ENCODE data around the gene EPB42. TPM values are rescaled to one million over a fixed set of nuclear protein-coding genes. Genes with fewer than 3 reads are reported as not detected.

EPB42 gene
- total and polyA plus RNA-seq, 11 donors, result 0.08 to 1.7 (median 0.33) TPM; not detected in 7

GRCh38 chr15:43186003-43186353 lies 34.8 kb downstream of the EPB42 start:
- DNase-seq (no peak), ATAC-seq (peak in 2 of 4 donors; percentile 5 to 7)
- intact Hi-C loops (cut with DNase I), result loop anchor here in 2 of 10 donors (5.0 kb wide), 2 partner anchors 96 to 101 kb away; no protein-coding TSS in a partner anchor
- H3K4me3 ChIP-seq, result peak overlapping the region; percentile 68 to 93 (median 84)
- H3K27ac ChIP-seq, result peak overlapping the region; percentile 81 to 95 (median 91)
- peaks cover 0 to 51% (median 35%) of the 10 kb centered on the region in 9 donors for H3K36me3 ChIP-seq
- peaks cover 0 to 53% (median 41%) of the 10 kb centered on the region in 12 donors for H3K4me1 ChIP-seq
- TF ChIP-seq CTCF (IDR thresholded peaks at IDR 0.05), result no peak
- no peak for TF ChIP-seq POLR2A (IDR thresholded peaks at IDR 0.05)
- H3K9me3 ChIP-seq, result no peaks in the 10 kb centered on the region
- no peaks in the 10 kb centered on the region for H3K27me3 ChIP-seq
- WGBS, 4 donors, result 0 to 2% (median 2%) methylated on average over 11 to 13 of the region's 13 CpGs

DNA sequence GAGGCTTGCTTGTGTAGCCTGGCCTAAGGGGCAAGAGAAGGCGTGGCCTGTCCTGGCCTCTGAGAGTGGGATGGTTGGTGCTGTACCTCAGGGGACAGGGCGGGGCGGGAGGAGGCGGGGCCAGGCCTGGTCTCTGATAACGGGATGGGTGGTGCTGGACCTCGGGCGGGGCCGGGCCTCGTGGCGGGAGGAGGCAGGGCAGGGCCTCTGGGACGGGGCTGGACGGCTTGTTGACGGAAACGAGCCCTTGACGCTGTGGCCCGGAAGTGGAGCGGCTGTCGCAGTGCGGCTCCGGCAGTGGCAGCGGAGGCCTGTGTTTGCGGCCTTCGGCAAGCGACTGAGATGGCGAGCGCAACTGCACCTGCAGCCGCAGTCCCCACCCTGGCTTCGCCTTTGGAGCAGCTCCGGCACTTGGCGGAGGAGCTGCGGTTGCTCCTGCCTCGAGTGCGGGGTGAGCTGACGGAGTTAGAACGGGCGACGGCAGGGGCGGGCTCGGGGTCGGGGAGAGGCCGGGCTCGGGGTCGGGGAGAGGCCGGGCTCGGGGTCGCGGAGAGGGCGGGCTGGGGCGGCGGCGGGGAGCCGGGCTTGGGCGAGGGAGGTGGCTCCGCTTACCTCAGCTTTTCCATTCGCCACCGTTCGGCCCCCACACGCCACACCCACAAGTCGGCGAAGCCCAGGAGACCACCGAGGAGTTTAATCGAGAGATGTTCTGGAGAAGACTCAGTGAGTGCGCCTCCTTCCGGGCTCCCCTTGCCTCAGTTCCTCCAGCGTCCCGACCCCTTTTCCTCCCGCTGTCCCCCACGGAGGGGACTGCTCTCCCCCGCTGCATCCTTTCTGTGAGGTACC lies 35.4 kb downstream of the EPB42 start, which contains the start of gene CCNDBP1:
Gene CCNDBP1, plus strand, starts transcription at position 247 of the 846 bp plus-strand sequence. Its CDS starts 96 bp downstream, at position 343.
- intact Hi-C loops (cut with DNase I), result loop anchor here in 2 of 10 donors (5.0 kb wide), 2 partner anchors 97 to 102 kb away; no protein-coding TSS in a partner anchor
- peak; percentile 98 to 99 (median 99) for ATAC-seq

DNA sequence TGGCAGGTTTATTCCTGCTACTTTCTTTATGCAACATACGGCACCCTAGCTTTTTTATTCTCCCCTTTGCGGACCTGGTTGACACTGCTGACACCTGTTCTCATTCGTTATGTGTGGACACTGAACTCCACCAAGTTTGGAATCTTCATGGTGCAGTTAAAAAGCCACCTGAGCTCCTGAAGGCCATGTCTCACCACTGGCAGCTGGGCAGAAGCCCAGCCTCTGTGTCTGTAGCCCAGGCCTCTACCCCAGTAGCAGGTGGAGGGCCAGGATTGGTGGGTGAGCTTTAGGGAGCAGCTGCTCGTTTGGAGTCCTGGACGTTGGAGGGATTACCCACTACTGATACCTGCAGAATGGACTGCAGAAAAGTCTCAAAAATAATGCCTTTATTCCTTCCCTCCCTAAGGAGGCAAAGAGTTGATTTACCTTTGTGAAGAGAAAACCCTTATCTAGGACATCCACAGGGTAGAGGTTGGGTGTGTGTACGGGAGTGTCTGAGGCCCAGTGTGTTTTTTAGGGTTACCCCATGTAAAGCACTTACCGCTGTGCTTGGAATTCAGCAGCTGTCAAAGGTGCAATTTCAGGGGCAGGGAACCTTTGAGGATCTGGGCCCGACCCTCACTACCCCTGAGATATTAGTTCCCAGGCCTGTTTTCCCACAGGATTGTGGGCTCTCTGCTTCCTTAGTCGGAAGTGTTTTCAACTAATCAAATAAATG lies 36.3 kb downstream of the EPB42 start:
- TF ChIP-seq POLR2A (IDR thresholded peaks at IDR 0.05) (no peak), CTCF (IDR thresholded peaks at IDR 0.05) (no peak)
- H3K9me3 ChIP-seq, result no peaks in the 10 kb centered on the region
- H3K4me3 ChIP-seq, result peak overlapping the region in 10 of 12 donors; percentile 74 to 93 (median 85)
- DNase-seq (no peak), ATAC-seq (peak in 1 of 4 donors; percentile 2)
- intact Hi-C loops (cut with DNase I), result loop anchor here in 2 of 10 donors (5.0 kb wide), 2 partner anchors 98 to 103 kb away; no protein-coding TSS in a partner anchor
- H3K27ac ChIP-seq, result peak overlapping the region in 11 of 12 donors; percentile 82 to 95 (median 92)
- WGBS, 4 donors, result 64 to 73% (median 69%) methylated on average over 9 of the region's 9 CpGs
- H3K36me3 ChIP-seq, result peaks cover 0 to 51% (median 24%) of the 10 kb centered on the region in 9 donors
- H3K4me1 ChIP-seq, result peaks cover 0 to 41% (median 32%) of the 10 kb centered on the region in 12 donors
- H3K27me3 ChIP-seq, result no peaks in the 10 kb centered on the region

More for the DNA sequence above, 35.4 kb downstream of the EPB42 start, which contains the start of gene CCNDBP1:
- Histone ChIP-seq H3K27me3 (no peaks in the 10 kb centered on the region), H3K4me1 (peaks cover 0 to 49% (median 40%) of the 10 kb centered on the region in 12 donors), H3K9me3 (no peaks in the 10 kb centered on the region), H3K36me3 (peaks cover 0 to 51% (median 30%) of the 10 kb centered on the region in 9 donors), H3K4me3 (peak within 1 kb of the TSS; percentile 68 to 93 (median 84)), H3K27ac (peak within 1 kb of the TSS; percentile 81 to 95 (median 91))
- peak in 9 of 12 donors; percentile 24 to 57 (median 37) for TF ChIP-seq CTCF (IDR thresholded peaks at IDR 0.05)
- peak in 1 of 2 donors; percentile 89 for TF ChIP-seq POLR2A (IDR thresholded peaks at IDR 0.05)
- WGBS, 4 donors, result 0 to 2% (median 1%) methylated on average over 30 to 69 of the region's 69 CpGs
- DNase-seq, result peak; percentile 94 to 98 (median 98)

Data from heart left ventricle (tissue), 16 donors.